Naive B cell (primary cell): ENCODE results near the gene RAP1B. TPM values are rescaled to one million over a fixed set of nuclear protein-coding genes. Genes with fewer than 3 reads are reported as not detected.

Experiments
- ATAC-seq, 2 donors: fragments of 150-1000 bp; cut with Tn5 transposase; 2 replicates each; pipeline ENCODE4 v1.10.0; 2021; ENCODE audit warnings: low read depth in 2 of 2, mild to moderate bottlenecking in 2 of 2, moderate library complexity in 2 of 2
- DNase-seq: peaks from one replicate; pipeline ENCODE4 v3.0.0; 2022
- H3K27ac Mint-ChIP-seq, 6 donors: one replicate each; pipeline ENCODE4 v1.8.0; 2020 to 2022; ENCODE audit warnings: mild to moderate bottlenecking in 6 of 6, mixed read lengths in 6 of 6, moderate library complexity in 5 of 6, inconsistent platforms in 2 of 6
- H3K27me3 Mint-ChIP-seq, 3 donors: one replicate each; pipeline ENCODE4 v1.8.0; 2021 to 2022; ENCODE audit warnings: mixed read lengths in 3 of 3, mild to moderate bottlenecking in 1 of 3
- H3K36me3 Mint-ChIP-seq, 2 donors: one replicate each; pipeline ENCODE4 v1.8.0; 2020 to 2022; ENCODE audit warnings: mixed read lengths in 2 of 2, inconsistent platforms in 1 of 2, mild to moderate bottlenecking in 1 of 2
- H3K4me1 Mint-ChIP-seq, 3 donors: one replicate each; pipeline ENCODE4 v1.8.0; 2020 to 2022; ENCODE audit warnings: mixed read lengths in 3 of 3, inconsistent platforms in 1 of 3, mild to moderate bottlenecking in 1 of 3, moderate library complexity in 1 of 3
- H3K4me3 Mint-ChIP-seq, 8 donors: one replicate each; pipeline ENCODE4 v1.8.0; 2020 to 2022; ENCODE audit warnings: mild to moderate bottlenecking in 8 of 8, mixed read lengths in 8 of 8, moderate library complexity in 8 of 8, inconsistent platforms in 2 of 8
- H3K9me3 Mint-ChIP-seq, 7 donors: one replicate each; pipeline ENCODE4 v1.8.0; 2020 to 2022; ENCODE audit warnings: mixed read lengths in 7 of 7, mild to moderate bottlenecking in 5 of 7, inconsistent platforms in 2 of 7, moderate library complexity in 1 of 7
- polyA plus RNA-seq, 6 donors: library from polyadenylated mRNA; unstranded; fragments of 300-500 nt; fragmentation: Illumina TruSeq; gene quantifications; one replicate each; pipeline ENCODE4 v1.2.3, GENCODE V29; 2021; ENCODE audit warnings: low read depth in 6 of 6

Gene RAP1B
- polyA plus RNA-seq, 6 donors from 2014 or later = 311 to 473 (median 344) TPM

DNA sequence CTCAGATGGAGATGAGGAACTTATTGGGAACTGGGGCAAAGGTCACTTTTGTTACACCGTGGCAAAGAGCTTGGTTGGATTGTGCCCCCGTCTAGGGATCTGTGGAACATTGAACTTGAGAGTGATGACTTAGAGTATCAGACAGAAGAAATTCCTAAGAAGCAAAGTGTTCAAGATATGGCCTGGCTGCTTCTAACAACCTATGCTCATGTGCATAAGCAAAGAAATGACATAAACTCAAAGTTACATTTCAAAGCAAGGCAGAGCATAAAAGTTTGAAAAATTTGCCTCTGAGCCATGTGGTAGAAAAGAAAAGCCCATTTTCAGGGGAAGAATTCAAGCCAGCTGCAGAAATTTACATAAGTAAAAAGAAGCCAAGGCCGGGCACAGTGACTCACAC lies 21.5 kb upstream of the RAP1B start:
- Mint-ChIP-seq H3K4me1 (peaks cover 35 to 45% (median 40%) of the 10 kb centered on the region in 3 donors), H3K27me3 (no peaks in the 10 kb centered on the region), H3K27ac (peak overlapping the region in 5 of 6 donors; percentile 47 to 90 (median 67)), H3K36me3 (peaks cover 6 to 7% of the 10 kb centered on the region in 2 donors), H3K4me3 (peak overlapping the region in 2 of 8 donors; percentile 19 to 30), H3K9me3 (peaks cover 6 to 22% (median 15%) of the 10 kb centered on the region in 7 donors)
- no peak for DNase-seq
- no peak for ATAC-seq

GRCh38 chr12:68591734-68592418 lies 18.8 kb upstream of the RAP1B start:
- H3K4me1 Mint-ChIP-seq = peaks cover 48 to 61% (median 53%) of the 10 kb centered on the region in 3 donors
- peak overlapping the region; percentile 86 to 98 (median 94) for H3K27ac Mint-ChIP-seq
- H3K9me3 Mint-ChIP-seq = peaks cover 6 to 22% (median 15%) of the 10 kb centered on the region in 7 donors
- ATAC-seq (peak; percentile 66 to 69), DNase-seq (peak; percentile 67)
- H3K36me3 Mint-ChIP-seq = peaks cover 6 to 7% of the 10 kb centered on the region in 2 donors
- H3K4me3 Mint-ChIP-seq = peak overlapping the region; percentile 34 to 80 (median 72)
- H3K27me3 Mint-ChIP-seq = no peaks in the 10 kb centered on the region

- H3K9me3 Mint-ChIP-seq = peaks cover 0 to 9% (median 5%) of the 10 kb centered on the region in 7 donors
- peaks cover 38 to 59% (median 43%) of the 10 kb centered on the region in 3 donors for H3K4me1 Mint-ChIP-seq
- no peaks in the 10 kb centered on the region for H3K27me3 Mint-ChIP-seq
- no peaks in the 10 kb centered on the region for H3K36me3 Mint-ChIP-seq
- H3K27ac Mint-ChIP-seq = peak overlapping the region; percentile 13 to 91 (median 42)
- ATAC-seq (peak; percentile 22 to 29), DNase-seq (peak; percentile 21)
- H3K4me3 Mint-ChIP-seq = peak overlapping the region in 6 of 8 donors; percentile 22 to 72 (median 63)
These were observed 15.5 kb upstream of the RAP1B start for GRCh38 chr12:68595241-68595640.

DNA sequence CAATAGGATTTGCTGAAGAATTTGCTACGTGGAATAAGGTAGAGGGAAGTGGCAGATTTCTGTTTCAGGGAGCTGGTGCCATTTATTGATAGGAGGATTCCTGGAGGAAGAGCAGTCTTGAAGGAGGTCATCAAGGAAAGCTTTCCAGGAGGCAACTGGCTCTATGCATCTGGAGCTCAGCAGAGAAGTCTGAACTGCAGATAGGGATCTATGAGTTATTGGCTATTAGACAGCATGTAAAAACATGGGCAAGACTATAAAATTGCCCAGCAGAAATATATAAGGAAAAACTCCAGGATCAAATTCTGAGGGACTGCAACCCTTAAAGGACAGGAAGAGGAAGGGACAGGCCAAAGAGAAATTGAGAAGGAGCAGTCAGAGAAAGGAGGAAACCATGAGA lies 8.9 kb upstream of the RAP1B start:
- DNase-seq = no peak
- H3K4me3 Mint-ChIP-seq = no peak overlapping the region
- no peak for ATAC-seq
- peaks cover 6 to 17% (median 10%) of the 10 kb centered on the region in 3 donors for H3K4me1 Mint-ChIP-seq
- peak overlapping the region in 1 of 6 donors; percentile 8 for H3K27ac Mint-ChIP-seq
- no peaks in the 10 kb centered on the region for H3K9me3 Mint-ChIP-seq
- no peaks in the 10 kb centered on the region for H3K27me3 Mint-ChIP-seq
- H3K36me3 Mint-ChIP-seq = no peaks in the 10 kb centered on the region

DNA sequence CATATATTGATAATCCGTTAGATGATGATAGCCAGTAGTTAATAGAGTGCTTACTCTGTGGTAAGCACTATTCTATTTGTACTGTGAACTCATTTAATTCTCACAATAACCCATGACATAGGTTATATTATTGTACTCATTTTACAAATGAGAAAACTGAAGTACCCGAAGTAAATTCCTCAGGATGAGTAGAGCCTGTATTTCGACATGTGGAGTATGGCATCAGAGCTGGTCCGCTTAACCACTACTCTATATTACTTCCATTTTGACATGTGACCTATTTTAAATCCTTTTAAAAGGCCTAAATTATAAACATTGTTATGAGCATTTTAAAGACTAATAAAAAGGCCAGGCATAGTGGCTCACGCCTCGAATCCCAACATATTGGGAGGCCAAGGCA lies 8.0 kb upstream of the RAP1B start:
- no peak for ATAC-seq
- H3K36me3 Mint-ChIP-seq = no peaks in the 10 kb centered on the region
- H3K4me3 Mint-ChIP-seq = no peak overlapping the region
- no peak overlapping the region for H3K27ac Mint-ChIP-seq
- H3K27me3 Mint-ChIP-seq = no peaks in the 10 kb centered on the region
- H3K9me3 Mint-ChIP-seq = no peaks in the 10 kb centered on the region
- H3K4me1 Mint-ChIP-seq = peaks cover 6 to 17% (median 10%) of the 10 kb centered on the region in 3 donors
- DNase-seq = no peak

DNA sequence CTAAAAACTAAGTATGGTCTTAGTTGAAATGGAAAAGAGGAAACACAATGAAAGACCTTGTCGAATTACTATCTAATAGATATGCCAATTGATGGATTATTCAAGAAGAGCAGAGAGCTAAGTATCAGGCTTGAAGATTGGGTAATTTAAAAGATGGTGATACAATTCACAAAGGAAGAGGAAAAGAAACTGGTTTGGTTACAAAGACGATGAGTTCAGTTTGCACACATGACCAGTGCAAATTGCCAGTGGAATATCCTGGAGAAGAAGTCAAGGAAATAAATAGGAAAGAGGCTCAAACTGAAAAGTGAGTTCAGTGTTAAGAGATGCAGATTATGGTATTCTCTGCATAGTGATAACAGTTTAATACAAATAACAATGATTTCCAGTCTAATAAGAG lies 2.5 kb upstream of the RAP1B start:
- ATAC-seq = no peak
- peak overlapping the region in 5 of 8 donors; percentile 2 to 82 (median 48) for H3K4me3 Mint-ChIP-seq
- peak overlapping the region in 2 of 6 donors; percentile 44 to 95 for H3K27ac Mint-ChIP-seq
- DNase-seq = no peak
- H3K9me3 Mint-ChIP-seq = no peaks in the 10 kb centered on the region
- H3K4me1 Mint-ChIP-seq = peaks cover 21 to 32% (median 23%) of the 10 kb centered on the region in 3 donors
- H3K36me3 Mint-ChIP-seq = peaks cover 0 to 5% of the 10 kb centered on the region in 2 donors
- H3K27me3 Mint-ChIP-seq = no peaks in the 10 kb centered on the region

DNA sequence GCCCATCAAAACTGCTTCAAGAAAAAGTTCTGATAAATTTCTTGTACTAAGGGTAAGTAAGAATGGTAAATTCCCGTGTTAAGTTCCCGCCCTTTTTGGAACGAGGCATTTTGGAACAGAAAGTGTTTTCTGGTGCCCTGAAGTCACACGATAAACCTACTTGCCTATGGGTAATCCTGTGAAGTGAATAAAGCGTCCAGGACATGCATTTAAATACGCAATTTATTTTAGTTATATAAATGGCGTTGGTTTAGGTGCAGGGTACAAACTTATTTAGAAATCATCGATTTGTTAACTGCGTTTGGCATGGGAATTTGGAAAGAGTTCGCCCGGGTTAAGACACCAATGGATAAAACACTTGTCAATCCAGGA lies 715 bp upstream of the RAP1B start:
- H3K4me1 Mint-ChIP-seq = peaks cover 38 to 50% (median 39%) of the 10 kb centered on the region in 3 donors
- peak overlapping the region; percentile 90 to 100 (median 96) for H3K4me3 Mint-ChIP-seq
- H3K9me3 Mint-ChIP-seq = no peaks in the 10 kb centered on the region
- ATAC-seq (no peak), DNase-seq (no peak)
- H3K36me3 Mint-ChIP-seq = peaks cover 3 to 10% of the 10 kb centered on the region in 2 donors
- no peaks in the 10 kb centered on the region for H3K27me3 Mint-ChIP-seq
- H3K27ac Mint-ChIP-seq = peak overlapping the region; percentile 89 to 98 (median 98)

DNA sequence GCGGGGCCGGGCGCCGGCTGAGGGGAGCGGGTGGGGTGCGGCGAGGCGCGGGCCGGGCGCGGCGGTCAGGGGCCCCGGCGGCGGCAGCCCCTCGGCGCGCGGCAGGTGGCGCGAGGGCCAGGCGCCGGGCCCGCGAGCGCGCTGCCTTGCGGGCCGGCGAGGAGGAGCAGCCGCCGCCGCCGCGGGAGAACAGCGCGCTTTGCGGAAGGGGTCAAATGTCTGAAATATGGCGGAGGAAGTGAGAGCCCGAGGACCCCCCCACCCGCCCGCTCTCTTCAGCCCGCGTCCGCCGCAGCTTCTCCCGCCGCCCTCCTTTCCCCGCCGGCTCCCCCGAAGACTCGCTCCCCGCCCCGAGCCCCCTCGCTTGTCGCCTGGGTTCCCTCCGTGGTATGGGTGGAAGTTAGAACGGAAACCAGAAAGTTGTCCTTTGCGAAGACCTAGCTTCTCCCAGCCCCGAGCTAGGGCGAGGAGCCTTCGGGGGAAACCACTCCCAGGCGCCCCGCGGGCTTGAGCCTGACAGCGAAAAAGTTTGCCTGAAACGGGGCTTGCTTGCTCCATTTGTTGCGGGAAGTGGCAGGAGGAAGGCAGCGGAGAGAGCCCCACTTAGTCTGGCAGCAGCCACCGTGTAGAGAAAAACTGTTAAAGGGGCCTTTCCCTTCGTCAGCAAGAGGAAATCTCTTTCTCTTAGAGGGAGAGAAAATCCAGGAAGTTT lies 551 bp downstream of the RAP1B start:
- ATAC-seq (peak; percentile 43 to 46), DNase-seq (peak; percentile 57)
- peak overlapping the region; percentile 90 to 100 (median 96) for H3K4me3 Mint-ChIP-seq
- H3K9me3 Mint-ChIP-seq = no peaks in the 10 kb centered on the region
- peaks cover 10% of the 10 kb centered on the region in 2 donors for H3K36me3 Mint-ChIP-seq
- H3K27ac Mint-ChIP-seq = peak overlapping the region; percentile 91 to 99 (median 98)
- no peaks in the 10 kb centered on the region for H3K27me3 Mint-ChIP-seq
- peaks cover 44 to 63% (median 47%) of the 10 kb centered on the region in 3 donors for H3K4me1 Mint-ChIP-seq

GRCh38 chr12:68611806-68612160 lies 1.1 kb downstream of the RAP1B start:
- Mint-ChIP-seq H3K9me3 (no peaks in the 10 kb centered on the region), H3K36me3 (peaks cover 10% of the 10 kb centered on the region in 2 donors), H3K27me3 (no peaks in the 10 kb centered on the region), H3K4me1 (peaks cover 44 to 67% (median 47%) of the 10 kb centered on the region in 3 donors), H3K27ac (peak overlapping the region; percentile 91 to 98 (median 97)), H3K4me3 (peak overlapping the region; percentile 90 to 100 (median 96))
- DNase-seq (no peak), ATAC-seq (no peak)

DNA sequence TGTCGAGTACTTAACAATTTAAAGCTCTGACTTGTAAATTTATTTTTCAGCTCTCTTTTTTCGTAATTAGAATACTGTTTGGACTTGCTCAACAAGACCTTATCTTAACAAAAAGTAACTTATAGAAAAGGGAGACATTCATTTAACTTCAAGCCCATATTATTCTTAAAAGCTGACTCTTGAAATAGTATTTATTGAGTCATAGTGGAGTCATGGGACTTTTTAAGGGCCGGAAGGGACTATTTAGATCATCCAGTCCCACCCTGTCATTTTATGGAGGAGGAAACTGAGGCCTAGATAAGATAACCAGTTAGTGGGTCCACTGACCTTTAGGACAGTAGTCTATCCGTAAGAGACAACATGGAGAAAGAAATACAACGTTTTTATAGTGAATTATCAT lies 1.5 kb downstream of the RAP1B start:
- Mint-ChIP-seq H3K9me3 (no peaks in the 10 kb centered on the region), H3K4me1 (peaks cover 44 to 70% (median 47%) of the 10 kb centered on the region in 3 donors), H3K36me3 (peaks cover 10% of the 10 kb centered on the region in 2 donors), H3K4me3 (peak overlapping the region; percentile 90 to 100 (median 96)), H3K27ac (peak overlapping the region; percentile 91 to 98 (median 97)), H3K27me3 (no peaks in the 10 kb centered on the region)
- DNase-seq (no peak), ATAC-seq (no peak)

DNA sequence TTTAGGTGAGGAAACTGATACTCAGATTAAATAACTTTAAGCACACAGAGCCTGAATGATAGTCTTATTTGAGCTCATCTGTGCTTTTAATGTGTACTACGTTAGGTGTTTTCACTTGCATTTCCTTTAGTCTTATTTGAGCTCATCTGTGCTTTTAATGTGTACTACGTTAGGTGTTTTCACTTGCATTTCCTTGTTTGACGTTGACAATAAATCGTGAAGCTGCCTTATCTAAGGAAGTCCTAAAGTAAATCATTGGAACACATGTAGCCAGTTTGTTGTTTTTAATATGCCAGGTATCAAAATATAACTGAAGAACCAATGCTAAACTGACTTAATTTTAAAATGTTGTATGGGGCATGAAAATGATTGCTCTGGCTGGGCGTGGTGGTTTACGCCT lies 2.0 kb downstream of the RAP1B start:
- no peaks in the 10 kb centered on the region for H3K27me3 Mint-ChIP-seq

GRCh38 chr12:68613209-68613904 lies 2.7 kb downstream of the RAP1B start:
- peaks cover 43 to 76% (median 56%) of the 10 kb centered on the region in 3 donors for H3K4me1 Mint-ChIP-seq
- DNase-seq (no peak), ATAC-seq (no peak)
- no peaks in the 10 kb centered on the region for H3K9me3 Mint-ChIP-seq
- H3K27me3 Mint-ChIP-seq = no peaks in the 10 kb centered on the region
- H3K36me3 Mint-ChIP-seq = peaks cover 10% of the 10 kb centered on the region in 2 donors
- peak overlapping the region; percentile 66 to 98 (median 96) for H3K27ac Mint-ChIP-seq
- H3K4me3 Mint-ChIP-seq = peak overlapping the region; percentile 90 to 100 (median 96)

More for the DNA sequence above, 2.0 kb downstream of the RAP1B start:
- H3K4me1 Mint-ChIP-seq = peaks cover 48 to 75% (median 49%) of the 10 kb centered on the region in 3 donors
- no peaks in the 10 kb centered on the region for H3K9me3 Mint-ChIP-seq
- H3K36me3 Mint-ChIP-seq = peaks cover 10% of the 10 kb centered on the region in 2 donors
- DNase-seq (no peak), ATAC-seq (no peak)
- H3K27ac Mint-ChIP-seq = peak overlapping the region; percentile 91 to 98 (median 96)
- peak overlapping the region; percentile 90 to 100 (median 96) for H3K4me3 Mint-ChIP-seq

DNA sequence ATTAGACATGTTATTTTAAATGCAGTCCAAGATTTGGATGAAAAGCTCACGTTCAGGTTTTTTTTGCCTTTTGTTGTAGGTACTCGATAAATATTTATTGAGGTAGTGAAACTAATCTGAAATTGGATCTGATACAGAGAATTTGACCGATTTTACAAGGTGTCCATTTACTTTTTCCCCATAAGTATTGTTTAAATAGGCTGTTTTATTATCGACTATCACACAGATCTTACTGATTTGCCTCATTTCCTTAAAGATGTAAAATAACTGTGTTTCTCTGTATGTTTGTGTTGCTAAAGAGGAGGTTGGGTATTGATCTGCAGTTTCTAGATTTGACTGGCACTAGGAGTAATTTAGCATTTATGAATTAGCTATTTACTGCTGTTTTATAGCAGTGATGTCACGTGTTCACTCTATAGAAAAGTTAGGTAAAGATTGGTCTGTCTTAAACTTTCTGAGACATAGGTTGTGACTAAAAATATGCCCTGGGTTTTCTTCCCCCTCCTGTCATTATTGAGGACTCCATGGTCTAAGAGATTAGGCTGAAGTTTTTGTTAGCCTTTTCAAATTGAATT lies 3.5 kb downstream of the RAP1B start:
- no peak for ATAC-seq

More for the DNA sequence above, 3.5 kb downstream of the RAP1B start:
- Mint-ChIP-seq H3K27me3 (no peaks in the 10 kb centered on the region), H3K27ac (peak overlapping the region; percentile 1 to 95 (median 66)), H3K36me3 (peaks cover 10 to 13% of the 10 kb centered on the region in 2 donors), H3K9me3 (no peaks in the 10 kb centered on the region), H3K4me1 (peaks cover 43 to 84% (median 62%) of the 10 kb centered on the region in 3 donors), H3K4me3 (peak overlapping the region in 7 of 8 donors; percentile 56 to 100 (median 93))
- no peak for DNase-seq
